Esophagus squamous epithelium (tissue), 5 donors: ENCODE measurements around the gene TMEM175. TPM values are rescaled to one million over a fixed set of nuclear protein-coding genes. Genes with fewer than 3 reads are reported as not detected.
A peak's percentile ranks its signal among the peaks of the same experiment; 100 is the strongest.
"Not testable (repeated sequence)": the region's sequence is repeated elsewhere in the genome, so short reads cannot be mapped to it uniquely, and the experiment has no call there.

Experiments used
- DNase-seq: peaks from one replicate; lab custom pipeline; 2025; lab: John Stamatoyannopoulos, UW
- H3K27ac ChIP-seq, 4 donors: fragments of 200-600 bp; sonication (generic); one replicate each; pipeline ENCODE4 v1.5.1; 2016 to 2019; ENCODE audit warnings: mild to moderate bottlenecking in 1 of 4
- H3K27me3 ChIP-seq, 4 donors: fragments of 200-600 bp; sonication (generic); 1 replicate in 3 of 4; 2 replicates in 1 of 4; pipeline versions ENCODE4 v1.5.1 to v1.6.0; 2017 to 2021; ENCODE audit warnings: antibody characterized with exemption in 1 of 4
- H3K36me3 ChIP-seq, 3 donors: fragments of 200-600 bp; sonication (generic); one replicate each; pipeline ENCODE4 v1.5.1; 2016 to 2019
- H3K4me1 ChIP-seq, 3 donors: fragments of 200-600 bp; sonication (generic); one replicate each; pipeline ENCODE4 v1.5.1; 2017 to 2019
- H3K4me3 ChIP-seq, 4 donors: fragments of 200-600 bp; sonication (generic); 1 replicate in 3 of 4; 2 replicates in 1 of 4; pipeline ENCODE4 v1.5.1; 2016 to 2019; ENCODE audit warnings: mild to moderate bottlenecking in 2 of 4, moderate library complexity in 1 of 4
- H3K9me3 ChIP-seq, 3 donors: fragments of 200-600 bp; sonication (generic); one replicate each; pipeline ENCODE4 v1.5.1; 2016 to 2019
- CTCF ChIP-seq, 6 experiments: fragments of 450-650 bp in 4 of 6; fragments of 200-600 bp in 2 of 6; sonication (generic) in 2 of 6; IDR thresholded peaks; one replicate each; pipeline ENCODE4 v1.5.1; 2016 to 2019; ENCODE audit warnings: antibody characterized with exemption in 6 of 6, mild to moderate bottlenecking in 4 of 6, moderate library complexity in 4 of 6
- POLR2A ChIP-seq, 4 donors: fragments of 450-650 bp; IDR thresholded peaks; one replicate each; pipeline ENCODE4 v1.6.1; 2017; ENCODE audit warnings: antibody characterized with exemption in 4 of 4, mild to moderate bottlenecking in 4 of 4, moderate library complexity in 3 of 4
- WGBS, 2 donors: methylation state at CpG; one replicate each; pipeline ENCODE4 v1.1.5; 2018; 5-methylcytosine and 5-hydroxymethylcytosine counted together
- intact Hi-C: fragments of 100-400 bp; cut with DNase I; formaldehyde crosslinking; loops from one replicate; pipeline ENCODE4 v1.15.0; 2022
- total RNA-seq, 4 donors: library from RNA; depleted of rRNA; stranded (reverse); fragments of >200 nt; gene quantifications; one replicate each; pipeline ENCODE4 v1.1.0, GENCODE V29; 2016
- donor health status: DM: yes; HTN: yes; CAD: no.

TMEM175 gene
- total RNA-seq, 4 donors from 2014 or later, result 8.4 to 22.9 (median 19.7) TPM

- WGBS, 2 donors, result 10 to 14% methylated on average over 2 to 11 of the region's 25 CpGs
- Histone ChIP-seq H3K4me1 (peaks cover 16 to 42% (median 20%) of the 10 kb centered on the region in 3 donors), H3K27me3 (peaks cover 10 to 66% (median 17%) of the 10 kb centered on the region in 4 donors), H3K4me3 (peak overlapping the region in 2 of 4 donors; percentile 43 to 64), H3K36me3 (peaks cover 0 to 1% (median 0%) of the 10 kb centered on the region in 3 donors), H3K9me3 (no peaks in the 10 kb centered on the region), H3K27ac (no peak overlapping the region)
- TF ChIP-seq CTCF (IDR thresholded peaks at IDR 0.05) (no peak), POLR2A (IDR thresholded peaks at IDR 0.05) (no peak)
- no peak for DNase-seq
- intact Hi-C loops, result no loop called here
Measured at GRCh38 chr4:996997-997374, 64.7 kb downstream of the TMEM175 start.

- TF ChIP-seq POLR2A (IDR thresholded peaks at IDR 0.05), result no peak
- no peak for TF ChIP-seq CTCF (IDR thresholded peaks at IDR 0.05)
- no peak overlapping the region for H3K27ac ChIP-seq
- intact Hi-C loops, result no loop called here
- peaks cover 15 to 42% (median 25%) of the 10 kb centered on the region in 3 donors for H3K4me1 ChIP-seq
- H3K27me3 ChIP-seq, result peaks cover 15 to 71% (median 21%) of the 10 kb centered on the region in 4 donors
- no peak for DNase-seq
- H3K9me3 ChIP-seq, result no peaks in the 10 kb centered on the region
- 3% methylated on average over 23 of the region's 68 CpGs; no CpG with 5 or more reads in 1 of the 2 donors for WGBS, 2 donors
- peak overlapping the region in 2 of 4 donors; percentile 43 to 64 for H3K4me3 ChIP-seq
- H3K36me3 ChIP-seq, result no peaks in the 10 kb centered on the region
Measured at GRCh38 chr4:997375-998071, 65.3 kb downstream of the TMEM175 start.

GRCh38 chr4:998096-998691 lies 65.9 kb downstream of the TMEM175 start:
- peaks cover 11 to 42% (median 27%) of the 10 kb centered on the region in 3 donors for H3K4me1 ChIP-seq
- no peak for DNase-seq
- no peaks in the 10 kb centered on the region for H3K36me3 ChIP-seq
- WGBS, 2 donors, result 29 to 38% methylated on average over 5 to 7 of the region's 12 CpGs
- intact Hi-C loops, result no loop called here
- H3K9me3 ChIP-seq, result no peaks in the 10 kb centered on the region
- no peak overlapping the region for H3K27ac ChIP-seq
- no peak for TF ChIP-seq CTCF (IDR thresholded peaks at IDR 0.05)
- TF ChIP-seq POLR2A (IDR thresholded peaks at IDR 0.05), result no peak
- H3K27me3 ChIP-seq, result peaks cover 17 to 78% (median 25%) of the 10 kb centered on the region in 4 donors
- no peak overlapping the region for H3K4me3 ChIP-seq

GRCh38 chr4:999240-999863 lies 67.1 kb downstream of the TMEM175 start:
- Histone ChIP-seq H3K27me3 (peaks cover 26 to 89% (median 33%) of the 10 kb centered on the region in 4 donors), H3K4me1 (peaks cover 11 to 43% (median 28%) of the 10 kb centered on the region in 3 donors)
- H3K27ac ChIP-seq, H3K4me3 ChIP-seq, H3K9me3 ChIP-seq, DNase-seq, H3K36me3 ChIP-seq, intact Hi-C loops: not testable (repeated sequence)
- WGBS, 2 donors, result 31 to 48% methylated on average over 9 to 15 of the region's 21 CpGs

GRCh38 chr4:999882-1000425 lies 67.7 kb downstream of the TMEM175 start:
- Histone ChIP-seq H3K4me1 (peaks cover 11 to 43% (median 28%) of the 10 kb centered on the region in 3 donors), H3K36me3 (no peaks in the 10 kb centered on the region), H3K9me3 (no peaks in the 10 kb centered on the region), H3K27me3 (peaks cover 26 to 95% (median 33%) of the 10 kb centered on the region in 4 donors), H3K27ac (no peak overlapping the region), H3K4me3 (no peak overlapping the region)
- DNase-seq, result no peak
- WGBS, 2 donors, result 22 to 75% methylated on average over 4 of the region's 18 CpGs
- TF ChIP-seq POLR2A (IDR thresholded peaks at IDR 0.05), result no peak
- no peak for TF ChIP-seq CTCF (IDR thresholded peaks at IDR 0.05)
- intact Hi-C loops, result no loop called here
